HG03159 (cell line): ENCODE data around the gene ITGA4.
A peak's percentile ranks its signal among the peaks of the same experiment; 100 is the strongest.

ENCODE experiments used
- ATAC-seq: cut with Tn5 transposase; IDR thresholded peaks from one replicate; pipeline ENCODE4 v1.9.1; 2021; ENCODE audit warnings: mild to moderate bottlenecking, moderate library complexity; ENCODE audit not compliant: unreplicated experiment

ITGA4 gene

DNA sequence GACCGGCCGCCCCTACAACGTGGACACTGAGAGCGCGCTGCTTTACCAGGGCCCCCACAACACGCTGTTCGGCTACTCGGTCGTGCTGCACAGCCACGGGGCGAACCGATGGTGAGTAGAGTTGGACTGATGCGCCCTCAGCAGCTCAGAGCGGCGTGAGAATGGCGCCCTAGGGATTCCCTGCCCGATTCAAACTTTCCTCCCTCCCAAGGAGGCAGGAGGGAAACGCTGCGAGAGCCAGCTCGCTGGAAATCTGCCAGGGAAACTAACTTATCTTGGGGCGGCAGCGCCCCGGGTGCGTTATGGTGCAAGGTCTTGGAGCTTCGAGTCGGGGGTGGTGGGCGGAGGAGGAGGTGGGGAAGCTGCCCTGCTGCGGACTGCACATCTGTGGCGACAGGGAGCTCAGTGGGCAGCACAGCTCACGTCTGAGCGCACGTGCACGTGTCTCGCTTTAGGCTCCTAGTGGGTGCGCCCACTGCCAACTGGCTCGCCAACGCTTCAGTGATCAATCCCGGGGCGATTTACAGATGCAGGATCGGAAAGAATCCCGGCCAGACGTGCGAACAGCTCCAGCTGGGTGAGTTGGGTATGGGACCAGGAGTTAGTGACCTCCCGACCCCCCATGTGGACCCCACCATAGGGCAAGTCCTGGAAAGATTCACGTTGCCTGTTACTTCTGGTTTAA, 697 bp downstream of the ITGA4 start:
- ATAC-seq: peak; percentile 18

DNA sequence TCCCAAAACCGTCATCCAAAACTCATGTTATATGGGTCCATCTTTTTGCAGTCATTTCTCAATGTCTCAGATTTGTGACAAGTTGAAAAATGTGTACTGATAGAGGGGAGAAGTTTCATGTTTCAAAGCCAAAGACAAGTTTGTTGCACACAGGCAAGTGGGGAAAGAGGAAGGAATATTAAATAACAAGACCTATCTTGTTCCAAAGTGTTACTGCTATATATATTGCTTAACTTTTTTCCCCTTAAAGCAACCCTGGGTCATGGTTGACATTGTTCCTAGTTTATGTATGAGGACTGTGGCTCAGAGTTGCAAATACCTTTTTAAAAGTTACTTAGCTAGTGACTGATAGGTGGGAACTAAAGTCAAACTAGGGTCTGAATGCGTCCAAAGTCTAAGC, 1.7 kb downstream of the ITGA4 start:
- no peak for ATAC-seq

DNA sequence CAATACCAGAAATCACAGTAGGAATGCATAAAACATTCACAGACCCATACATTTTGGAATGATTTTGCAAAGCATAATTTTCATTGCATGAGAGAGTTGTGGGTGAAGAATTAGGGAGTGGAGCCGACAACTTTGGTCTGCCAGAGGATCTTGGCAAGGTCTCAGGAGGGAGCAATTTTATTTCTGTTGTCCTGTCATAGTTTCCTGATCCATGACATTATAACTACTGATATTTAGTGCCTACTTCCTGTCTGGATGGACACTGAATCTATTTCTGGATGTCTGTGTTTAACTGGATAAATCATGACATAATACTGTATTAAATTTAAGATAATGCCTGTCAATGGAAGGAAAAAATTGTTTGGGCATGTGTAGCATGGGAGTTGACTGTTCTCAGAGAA, 2.4 kb downstream of the ITGA4 start:
- ATAC-seq: no peak

DNA sequence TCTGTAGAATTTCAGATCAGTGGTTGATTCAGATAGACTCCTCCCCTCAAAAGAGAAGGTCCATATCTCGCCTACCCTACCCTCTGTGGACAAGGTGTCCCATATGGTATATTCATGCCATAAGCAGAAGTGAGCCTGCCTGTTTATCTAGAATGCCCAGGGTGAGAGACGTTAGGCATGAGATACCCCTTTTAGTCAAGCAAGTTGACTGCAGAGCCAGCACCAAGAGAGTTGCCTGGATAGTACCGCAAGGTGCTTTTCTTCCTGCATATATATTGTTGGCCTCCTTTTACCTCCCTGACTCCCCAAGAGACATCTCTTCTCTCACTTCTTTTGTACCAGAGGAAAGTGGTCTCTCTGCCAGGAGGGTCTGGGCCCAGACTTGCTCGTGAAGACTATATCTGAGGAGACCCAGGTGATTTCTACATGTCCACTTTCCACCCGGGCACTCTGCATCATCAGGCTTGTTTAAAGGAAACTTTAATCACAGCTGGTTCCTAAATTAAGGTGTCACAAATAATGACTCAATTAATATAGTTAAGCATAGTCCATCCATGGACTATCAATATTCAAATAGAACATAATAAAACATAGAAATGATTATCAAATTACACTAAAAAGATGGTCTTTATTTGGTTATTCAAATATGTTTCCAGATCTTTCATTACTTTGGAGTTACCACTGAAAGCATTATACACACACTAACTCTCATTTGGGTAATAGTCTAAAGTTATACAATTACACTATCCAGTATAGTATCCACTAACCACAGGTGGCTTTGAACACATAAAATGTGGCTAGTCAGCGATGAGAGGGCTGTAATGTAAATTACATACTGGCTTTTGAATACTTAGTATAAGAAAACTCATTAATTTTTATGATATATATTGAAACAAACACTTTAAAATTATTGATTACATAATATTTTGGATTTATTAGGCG, 4.1 kb downstream of the ITGA4 start:
- ATAC-seq: peak; percentile 22

DNA sequence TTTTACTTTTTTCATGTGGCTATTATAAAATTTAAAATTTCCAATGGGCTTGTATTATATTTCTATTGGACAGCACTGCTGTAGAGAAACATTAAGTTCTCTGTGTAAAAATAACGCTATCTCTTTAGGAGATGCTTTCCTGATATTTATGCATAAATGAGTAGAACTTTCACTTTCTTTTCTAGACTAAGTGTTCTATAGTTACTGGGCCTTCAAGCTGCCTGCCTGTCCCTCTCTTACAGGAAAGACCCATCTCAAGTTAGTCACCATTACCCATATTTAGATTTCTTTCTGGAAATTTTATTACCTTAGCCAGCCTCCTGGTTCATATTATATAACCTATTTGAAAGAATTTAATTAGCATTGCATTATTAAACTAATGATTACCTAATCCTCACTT, 4.8 kb downstream of the ITGA4 start:
- peak; percentile 34 for ATAC-seq

DNA sequence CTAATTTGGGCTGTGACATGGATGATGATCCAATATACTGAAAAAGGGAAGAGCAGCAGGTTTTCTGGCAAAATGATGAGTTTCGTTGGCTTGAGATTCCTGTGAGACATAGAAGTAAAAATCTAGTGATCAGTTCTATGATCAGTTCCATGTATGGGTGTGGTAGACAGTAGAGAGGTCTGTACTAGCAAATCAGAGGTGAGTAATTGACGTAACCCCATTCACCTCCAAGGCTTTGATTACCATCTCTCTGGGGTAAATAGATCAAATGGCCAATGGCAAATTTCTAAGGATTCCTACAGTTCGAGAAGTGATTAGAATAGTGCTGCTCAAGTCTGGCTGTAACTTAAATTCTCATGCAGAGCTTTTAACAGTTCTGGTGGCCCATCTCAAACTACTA, 6.4 kb downstream of the ITGA4 start:
- ATAC-seq: no peak

DNA sequence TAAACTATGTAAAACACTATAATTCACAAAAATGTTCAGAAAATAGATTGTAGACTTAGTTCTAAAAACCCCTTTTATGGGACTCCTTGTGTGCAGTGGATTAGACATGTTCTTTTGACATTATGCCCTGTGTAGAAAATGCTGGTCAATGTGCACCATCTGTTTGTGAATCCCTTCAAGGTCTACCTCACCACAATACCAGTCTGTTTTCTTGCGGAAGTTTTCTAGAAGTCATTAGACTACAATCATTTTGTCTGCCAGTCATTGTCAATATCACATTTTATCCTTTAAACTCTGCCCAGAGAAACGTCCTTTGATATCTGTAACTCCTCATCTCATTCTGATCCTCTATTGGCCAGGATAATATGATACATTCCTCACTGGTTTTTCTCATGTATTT, 7.8 kb downstream of the ITGA4 start:
- no peak for ATAC-seq

DNA sequence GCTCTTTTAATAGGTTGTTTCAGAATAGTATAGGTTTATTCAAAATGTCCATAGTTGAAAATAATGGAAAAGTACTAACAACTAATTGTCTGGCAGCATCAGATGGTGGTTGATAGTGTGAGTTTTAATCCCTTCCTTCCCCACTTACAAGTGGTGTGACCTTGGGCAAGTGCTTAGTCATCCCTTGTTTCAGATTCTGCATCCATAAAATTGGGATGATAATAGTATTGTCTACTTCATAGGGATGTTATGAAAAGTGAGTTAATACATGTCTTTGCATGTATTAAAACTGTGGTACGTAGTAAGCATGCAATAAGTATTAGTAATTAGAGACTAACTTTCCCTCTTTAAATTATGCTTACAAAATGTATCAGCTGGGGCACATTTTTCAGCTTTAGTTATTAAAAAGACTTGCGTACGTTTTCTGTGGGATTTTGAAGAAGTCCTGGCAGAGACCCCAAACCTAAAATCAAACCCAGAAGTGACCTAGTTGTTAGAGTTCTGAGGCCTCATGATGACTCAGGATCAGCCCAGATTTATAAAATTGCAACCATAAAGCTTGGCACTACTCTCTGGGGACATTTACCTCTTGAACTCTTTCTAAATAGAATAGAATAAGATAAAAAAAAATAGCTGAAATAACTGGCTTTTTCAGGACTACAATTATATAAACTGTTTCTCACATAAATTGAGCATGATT, 8.6 kb downstream of the ITGA4 start:
- ATAC-seq: no peak

DNA sequence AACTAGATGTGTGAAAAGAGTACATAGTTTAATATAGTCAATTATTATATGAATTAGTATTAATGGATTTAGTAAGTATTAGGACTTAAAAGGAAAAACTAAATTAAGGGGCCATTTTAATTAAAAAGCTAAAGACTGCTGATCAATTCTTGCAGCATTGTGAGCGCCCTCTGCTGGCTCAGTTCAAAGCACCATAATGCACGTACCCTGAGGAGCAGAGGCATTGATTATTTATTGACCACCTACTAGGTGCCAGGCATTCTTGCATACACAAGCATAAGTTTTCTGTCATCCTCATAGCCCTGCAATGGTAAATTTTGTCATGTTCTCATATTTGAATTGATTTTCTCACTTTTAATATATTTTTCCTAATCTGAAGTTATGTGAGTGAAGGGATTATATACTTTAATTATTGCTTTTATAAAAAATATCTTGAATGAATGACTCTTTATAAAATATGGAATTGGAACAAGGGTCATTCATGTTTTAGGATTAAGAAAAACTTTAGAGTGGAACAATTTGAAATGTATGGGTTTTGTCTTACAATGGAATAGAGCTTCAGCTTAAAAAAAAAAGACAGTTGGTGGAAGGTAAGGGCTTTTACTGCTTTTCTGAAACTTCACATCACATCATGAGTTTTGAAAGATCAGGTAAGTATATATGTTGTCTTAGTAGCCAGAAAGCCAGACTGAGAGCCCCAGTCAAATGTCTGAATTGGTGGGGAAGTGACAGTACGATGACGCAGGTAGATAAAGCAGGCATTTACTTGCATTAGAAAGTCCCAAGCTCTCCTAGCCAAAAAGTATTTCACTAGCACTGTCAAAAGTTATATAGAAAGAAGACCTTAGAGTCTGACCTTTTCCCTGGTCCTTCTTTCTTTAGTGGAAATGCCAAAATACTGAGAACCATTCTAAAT, 9.7 kb downstream of the ITGA4 start:
- peak; percentile 46 for ATAC-seq

DNA sequence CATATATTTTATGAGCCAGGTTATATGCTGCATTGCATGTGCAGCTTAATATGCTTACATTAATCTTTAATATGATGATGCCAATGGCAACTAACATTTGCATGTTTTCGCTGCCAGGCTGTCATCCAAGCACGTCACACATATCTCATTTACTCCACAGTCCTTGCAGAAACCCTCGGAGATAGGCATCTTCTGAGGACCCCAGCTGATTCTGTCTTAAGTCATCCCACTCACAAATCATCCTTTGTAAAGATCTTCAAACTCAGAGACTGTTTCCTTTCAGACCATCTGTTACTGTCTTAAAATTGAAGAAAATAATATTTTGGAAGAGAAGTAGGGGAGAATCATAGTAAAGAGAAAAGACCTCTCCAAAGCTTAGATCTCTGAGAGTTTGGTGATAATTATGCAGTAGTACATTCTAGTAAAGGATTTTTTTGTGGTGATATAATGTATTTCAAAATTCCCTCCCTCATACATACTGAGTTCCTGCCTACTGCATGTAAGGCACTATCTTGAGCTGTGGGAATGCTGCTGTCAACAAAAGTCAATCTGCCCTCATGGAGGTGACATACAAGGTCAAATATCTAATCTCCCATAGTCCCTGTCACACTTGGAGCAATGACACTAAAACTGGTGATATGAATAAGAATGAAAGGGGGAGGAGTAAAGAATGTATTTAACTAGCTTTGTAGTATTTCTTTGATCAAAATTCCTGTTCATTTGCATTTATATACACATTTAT, 11.0 kb downstream of the ITGA4 start:
- no peak for ATAC-seq

DNA sequence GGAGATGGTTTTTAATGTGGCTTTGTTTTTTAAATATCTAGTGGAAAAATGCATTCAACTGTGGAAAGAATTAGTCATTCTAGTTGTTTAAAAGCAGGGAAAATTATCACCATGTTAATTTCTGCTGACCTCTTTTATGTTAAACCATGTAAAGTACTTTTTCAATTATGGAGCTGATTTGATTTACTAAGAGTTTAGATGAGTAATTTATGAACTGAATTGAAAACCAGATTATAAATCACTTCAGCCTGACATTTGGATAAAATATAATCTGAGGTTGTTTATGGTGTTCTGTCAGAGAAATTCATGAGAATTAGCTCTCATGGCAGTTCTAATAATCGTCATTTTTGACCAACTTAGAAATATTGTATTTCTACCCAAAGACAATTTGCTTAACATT, 11.6 kb downstream of the ITGA4 start:
- ATAC-seq: no peak

DNA sequence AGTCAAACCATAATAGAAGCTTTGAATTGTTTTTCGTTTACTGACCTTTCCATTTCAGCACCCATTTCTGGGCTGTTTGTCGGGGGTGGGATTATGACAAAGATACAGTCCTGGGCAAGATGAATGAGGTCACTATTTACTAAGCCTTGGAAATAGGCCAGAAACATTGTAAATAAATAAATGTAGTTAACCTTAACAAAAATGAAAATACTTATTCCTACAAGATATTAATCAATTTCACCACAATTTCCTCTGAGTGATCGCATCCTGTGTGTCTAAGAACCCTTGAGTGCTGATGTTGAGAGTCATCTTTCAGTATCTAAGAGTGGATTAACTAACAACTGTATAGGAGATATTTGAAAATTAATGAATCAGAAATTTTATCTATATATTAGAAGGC, 14.0 kb downstream of the ITGA4 start:
- no peak for ATAC-seq

DNA sequence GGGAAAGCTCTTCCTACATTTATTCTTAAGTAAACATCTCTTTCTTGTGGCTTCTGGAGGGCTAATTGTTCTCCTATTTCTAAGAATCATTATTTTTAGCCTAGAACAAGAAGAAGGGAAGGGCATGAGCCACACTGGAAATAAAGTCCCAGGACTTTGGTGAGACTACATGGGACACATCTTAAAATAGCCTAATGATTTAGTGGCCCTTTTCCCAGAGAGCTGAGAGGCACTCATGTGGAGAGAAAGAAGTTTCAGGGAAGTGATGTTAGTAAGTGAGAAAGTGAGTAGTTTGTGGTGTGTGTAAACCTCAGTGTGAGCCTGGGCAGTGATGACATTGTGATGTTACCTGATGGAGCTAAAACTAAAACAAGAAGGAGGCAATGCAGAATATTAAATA, 14.6 kb downstream of the ITGA4 start:
- ATAC-seq: no peak

DNA sequence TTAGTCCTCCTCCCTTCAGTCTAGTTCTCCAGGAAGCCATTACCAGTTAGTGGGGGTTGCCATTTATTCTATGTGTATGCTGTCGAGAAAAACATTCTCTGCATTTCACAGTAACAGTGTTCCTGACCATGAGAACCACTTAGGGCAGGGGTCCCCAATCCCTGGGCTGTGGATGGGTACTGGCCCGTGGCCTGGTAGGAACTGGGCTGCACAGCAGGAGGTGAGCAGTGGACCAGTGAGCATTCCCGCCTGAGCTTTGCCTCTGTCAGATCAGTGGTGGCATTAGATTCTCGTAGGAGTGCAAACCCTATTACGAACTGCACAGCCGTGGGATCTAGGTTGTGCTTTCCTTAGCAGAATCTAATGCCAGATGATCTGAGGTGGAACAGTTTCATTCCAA, 15.8 kb downstream of the ITGA4 start:
- ATAC-seq: no peak

DNA sequence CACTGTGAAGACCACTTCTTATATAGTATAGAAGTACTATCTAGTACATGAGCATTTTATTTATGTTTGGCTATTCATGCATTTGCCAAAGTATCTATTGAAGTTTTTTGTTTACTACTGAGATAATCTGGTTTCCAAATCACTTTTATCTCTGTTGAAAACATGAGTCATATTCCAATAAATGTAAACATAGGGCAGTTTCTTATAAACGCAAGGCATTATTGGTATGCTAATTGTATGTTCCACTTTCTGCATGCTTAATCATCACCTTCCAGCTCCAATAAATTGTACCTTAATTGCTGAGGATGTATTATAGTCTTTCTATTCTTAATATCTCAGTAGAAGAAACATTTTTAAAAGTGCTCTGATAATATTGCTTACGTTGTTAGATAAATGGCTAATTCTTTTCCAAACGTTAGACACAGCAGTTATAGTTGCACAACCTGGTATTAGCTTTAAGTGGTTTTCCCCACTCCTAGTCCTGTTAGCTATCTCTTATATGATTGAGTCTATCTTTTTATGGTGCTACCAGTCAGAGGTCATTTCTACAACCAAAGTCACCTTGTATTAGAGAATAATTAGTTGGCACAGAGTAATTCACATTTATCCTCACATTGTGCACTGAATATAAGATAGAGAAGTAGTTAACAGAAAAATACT, 17.2 kb downstream of the ITGA4 start:
- no peak for ATAC-seq

DNA sequence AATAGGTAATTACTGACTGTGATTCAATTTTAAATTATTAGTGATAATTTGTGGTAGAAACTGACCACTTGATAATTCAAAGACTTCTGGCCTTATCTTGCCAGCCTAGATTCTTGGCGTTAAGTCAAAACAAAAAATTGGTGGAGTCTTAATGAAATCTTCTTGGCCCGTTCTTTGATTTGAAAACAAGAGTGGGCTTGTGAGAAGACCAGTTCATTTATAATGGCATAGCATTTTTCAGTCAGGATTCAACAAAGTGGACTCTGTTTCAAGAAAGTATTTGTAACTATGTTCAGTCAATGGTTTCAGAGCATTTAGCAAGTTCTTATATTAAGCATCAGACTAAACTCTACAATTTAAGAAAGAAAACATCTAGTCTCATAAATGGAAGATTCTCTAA, 26.0 kb downstream of the ITGA4 start:
- no peak for ATAC-seq

DNA sequence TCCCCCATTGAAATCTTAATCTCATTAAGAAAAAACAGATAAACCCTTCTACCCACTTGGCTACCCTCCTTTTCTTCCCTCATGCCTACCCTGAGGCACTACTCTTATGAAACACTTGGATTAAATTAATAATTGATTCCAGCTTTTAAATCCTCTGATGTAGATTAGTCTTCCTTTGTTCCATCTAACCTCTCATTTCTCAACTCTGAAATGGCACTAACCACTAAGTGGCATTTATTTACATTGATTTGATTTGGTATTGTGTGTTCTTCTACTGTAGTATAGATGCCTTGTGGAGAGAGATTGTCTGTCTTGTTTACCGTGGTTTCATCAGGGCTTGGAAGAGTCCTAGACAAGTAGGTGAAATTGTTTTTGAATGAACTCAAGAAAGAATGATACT, 26.7 kb downstream of the ITGA4 start:
- ATAC-seq: no peak

DNA sequence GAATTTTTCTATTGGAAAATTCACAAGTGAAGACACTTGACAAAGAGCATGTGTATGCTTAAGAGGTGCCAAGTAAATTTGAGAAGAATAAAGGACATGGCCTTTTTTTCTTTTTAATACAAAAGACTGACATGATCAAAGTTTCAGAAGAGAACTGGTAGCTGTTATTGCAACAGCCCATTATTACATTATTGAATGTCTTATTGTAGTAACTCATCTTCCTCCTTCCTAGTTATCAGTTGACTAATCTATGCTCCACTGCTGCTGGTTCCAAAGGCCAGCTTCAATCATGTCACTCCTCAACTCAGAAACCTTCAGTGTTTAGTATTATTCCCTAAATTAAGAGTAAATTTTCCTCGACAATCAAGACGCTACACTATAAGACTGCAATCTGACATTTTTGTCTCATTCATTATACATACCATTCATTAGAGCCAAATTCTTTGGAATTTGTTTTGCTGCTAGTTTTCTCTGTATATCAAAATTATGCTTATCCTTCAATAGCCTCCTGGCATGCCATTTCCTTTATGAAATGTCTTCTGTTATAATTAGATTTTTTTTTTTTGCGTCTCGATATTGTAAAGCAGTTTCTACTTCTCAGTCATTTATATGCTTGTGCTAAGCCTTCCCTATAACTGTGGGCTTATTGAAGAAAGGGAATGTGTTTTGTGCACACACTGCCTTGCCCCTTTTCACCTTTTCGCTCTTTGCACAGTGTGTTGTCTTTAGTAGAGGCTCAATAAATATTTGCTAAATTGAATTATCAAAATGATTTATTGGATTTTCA, 27.9 kb downstream of the ITGA4 start:
- ATAC-seq: no peak

DNA sequence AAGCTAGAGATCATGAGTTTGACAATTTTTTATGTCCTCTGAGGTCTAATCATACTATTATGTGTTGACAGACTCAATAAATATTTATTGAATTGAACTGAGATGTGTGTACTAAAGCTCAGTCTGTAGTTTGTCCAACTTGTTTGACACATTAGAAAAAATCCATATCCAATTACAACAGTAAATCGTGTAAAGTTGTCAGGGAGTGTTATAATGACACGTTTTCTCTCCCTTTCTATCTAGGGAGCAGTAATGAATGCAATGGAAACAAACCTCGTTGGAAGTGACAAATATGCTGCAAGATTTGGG, 28.4 kb downstream of the ITGA4 start:
- no peak for ATAC-seq
